Measurements from ENCODE around the gene SLC9C1.

- no peak for TF ChIP-seq EGR1 (IDR thresholded peaks at IDR 0.05)
- no peak for TF ChIP-seq TAF1 (IDR thresholded peaks at IDR 0.05; ENCODE audit: low read depth)
- TF ChIP-seq EP300 (IDR thresholded peaks at IDR 0.05; ENCODE audit: borderline replicate concordance): no peak
- no peak for TF ChIP-seq CEBPB (IDR thresholded peaks at IDR 0.05)
- TF ChIP-seq YY1 (IDR thresholded peaks at IDR 0.05; ENCODE audit: low read depth): no peak
- TF ChIP-seq RAD21 (IDR thresholded peaks at IDR 0.05; ENCODE audit: low read depth): no peak
- TF ChIP-seq MAX (IDR thresholded peaks at IDR 0.05): no peak
- TF ChIP-seq NFIC (IDR thresholded peaks at IDR 0.05): no peak
Observed at GRCh38 chr3:112124907-112125607, 169.0 kb downstream of the SLC9C1 start.

All from Ishikawa (cell line).